ENCODE data around the gene UBE2M. TPM values are rescaled to one million over a fixed set of nuclear protein-coding genes. Genes with fewer than 3 reads are reported as not detected.

The UBE2M gene
- total RNA-seq, 1 experiment from 2014 or later: 243 TPM

DNA sequence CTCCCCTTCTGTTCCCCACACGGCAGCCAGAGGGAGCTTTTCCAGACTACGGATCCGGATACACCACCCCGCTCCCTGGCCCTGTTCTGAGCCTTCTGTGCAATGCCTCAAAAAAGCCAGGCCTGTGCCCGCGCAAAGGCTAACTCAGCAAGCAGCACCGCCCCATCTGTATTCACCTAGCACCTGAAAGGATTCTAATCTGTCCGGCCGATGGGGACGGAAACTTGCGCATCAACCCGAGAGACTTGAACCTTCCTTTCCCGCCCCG lies 39.4 kb downstream of the UBE2M start:
- BruUV-seq (replicated peaks): no TSS peak
- intact Hi-C loops (cut with micrococcal nuclease): loop anchor here (1.0 to 2.0 kb wide), 2 partner anchors 20 to 56 kb away; no protein-coding TSS in a partner anchor
- H2AFZ ChIP-seq (ENCODE audit: low read length): peak overlapping the region; percentile 85
- H3K27ac ChIP-seq (ENCODE audit: low read length): peak overlapping the region; percentile 65
- no peaks in the 10 kb centered on the region for H3K9me2 ChIP-seq (replicated peaks; ENCODE audit: low read length)
- H3F3A ChIP-seq (ENCODE audit: low read length, unreplicated experiment): no peaks in the 10 kb centered on the region
- H3K9ac ChIP-seq (ENCODE audit: low read length): peak overlapping the region; percentile 94
- ATAC-seq (peak; percentile 52), DNase-seq (peak; percentile 77)
- peaks cover 44% of the 10 kb centered on the region for H3K79me2 ChIP-seq (ENCODE audit: low read length)
- TF ChIP-seq EZH2phosphoT487 (IDR thresholded peaks at IDR 0.05; ENCODE audit: borderline replicate concordance, low read length): no peak
- no peak; the same call in 1 of the 2 replicates for TF ChIP-seq CTCF (conservative IDR thresholded peaks at IDR 0.05; ENCODE audit: low read depth, low read length)
- TF ChIP-seq EZH2 (IDR thresholded peaks at IDR 0.05; ENCODE audit: low read length, unreplicated experiment): no peak
- H3K27me3 ChIP-seq (ENCODE audit: low read length): no peaks in the 10 kb centered on the region
- H3K4me3 ChIP-seq (ENCODE audit: low read length): peak overlapping the region; percentile 89
- H3K36me3 ChIP-seq (ENCODE audit: low read depth, low read length): peaks cover 14% of the 10 kb centered on the region
- H3K9me3 ChIP-seq (ENCODE audit: low read length): no peaks in the 10 kb centered on the region
- POLR2A ChIA-PET (ENCODE audit: unreplicated experiment): interaction anchor here (1.1 to 1.7 kb wide), 2 partner anchors 25 to 40 kb away, joined by 3 to 6 read pairs; partner anchors contain the start of gene TRIM28
- CTCF ChIA-PET: interaction anchor here (0.9 to 1.4 kb wide), 5 partner anchors 14 to 157 kb away, joined by 3 to 5 read pairs (median 3); partner anchors contain the start of genes CHMP2A, ZNF324B and ZNF497
- H4K20me1 ChIP-seq (ENCODE audit: low read length): no peaks in the 10 kb centered on the region
- peak overlapping the region; percentile 95 for H3K4me2 ChIP-seq (ENCODE audit: low read length)
- H3K4me1 ChIP-seq (ENCODE audit: insufficient read depth, low read length): peaks cover 16% of the 10 kb centered on the region

- Histone ChIP-seq H3K4me2 (ENCODE audit: low read length) (peak overlapping the region; percentile 95), H3K4me3 (ENCODE audit: low read length) (peak overlapping the region; percentile 89), H3K9ac (ENCODE audit: low read length) (peak overlapping the region; percentile 94), H2AFZ (ENCODE audit: low read length) (peak overlapping the region; percentile 85), H3K79me2 (ENCODE audit: low read length) (peaks cover 44% of the 10 kb centered on the region), H3K9me2 (replicated peaks; ENCODE audit: low read length) (no peaks in the 10 kb centered on the region), H3K36me3 (ENCODE audit: low read depth, low read length) (peaks cover 17% of the 10 kb centered on the region), H3K9me3 (ENCODE audit: low read length) (no peaks in the 10 kb centered on the region), H4K20me1 (ENCODE audit: low read length) (no peaks in the 10 kb centered on the region), H3K27ac (ENCODE audit: low read length) (peak overlapping the region; percentile 65), H3K4me1 (ENCODE audit: insufficient read depth, low read length) (peaks cover 16% of the 10 kb centered on the region), H3F3A (ENCODE audit: low read length, unreplicated experiment) (no peaks in the 10 kb centered on the region), H3K27me3 (ENCODE audit: low read length) (no peaks in the 10 kb centered on the region)
- DNase-seq (peak; percentile 4), ATAC-seq (no peak)
- intact Hi-C loops (cut with micrococcal nuclease): loop anchor here (1.0 to 2.0 kb wide), 2 partner anchors 19 to 56 kb away; no protein-coding TSS in a partner anchor
- TF ChIP-seq EZH2 (IDR thresholded peaks at IDR 0.05; ENCODE audit: low read length, unreplicated experiment) (no peak), CTCF (conservative IDR thresholded peaks at IDR 0.05; ENCODE audit: low read depth, low read length) (peak; percentile 53; the same call in 1 of the 2 replicates)
- BruUV-seq (replicated peaks): no TSS peak
- POLR2A ChIA-PET (ENCODE audit: unreplicated experiment): interaction anchor here (0.6 to 1.7 kb wide), 3 partner anchors 9 to 41 kb away, joined by 3 to 6 read pairs (median 4); partner anchors contain the start of gene TRIM28
- CTCF ChIA-PET: interaction anchor here (0.9 to 1.4 kb wide), 5 partner anchors 14 to 156 kb away, joined by 3 to 5 read pairs (median 3); partner anchors contain the start of genes CHMP2A, ZNF324B and ZNF497
Measured at GRCh38 chr19:58518256-58519086, 39.9 kb downstream of the UBE2M start.
